Liver (tissue), 3 donors: ENCODE measurements around the gene CLOCK.

ENCODE experiments used
- FOXA1 ChIP-seq: IDR thresholded peaks from 2 replicates; pipeline ENCODE4 v1.6.1; 2016; ENCODE audit warnings: antibody characterized with exemption
- GABPA ChIP-seq, 2 donors: IDR thresholded peaks in 1 of 2; conservative IDR thresholded peaks in 1 of 2; 2 replicates each; pipeline ENCODE4 v1.6.1; 2016; ENCODE audit warnings: antibody characterized with exemption in 2 of 2, mild to moderate bottlenecking in 1 of 2, moderate library complexity in 1 of 2
- JUND ChIP-seq, 2 donors: IDR thresholded peaks; 2 replicates each; pipeline ENCODE4 v1.6.1; 2016; ENCODE audit warnings: antibody characterized with exemption in 2 of 2
- NR2F2 ChIP-seq: IDR thresholded peaks from 2 replicates; pipeline ENCODE4 v1.6.1; 2016; ENCODE audit warnings: antibody characterized with exemption
- RAD21 ChIP-seq, 2 donors: IDR thresholded peaks; 2 replicates each; pipeline ENCODE4 v1.6.1; 2016; ENCODE audit warnings: antibody characterized with exemption in 2 of 2, mild to moderate bottlenecking in 2 of 2
- TAF1 ChIP-seq: conservative IDR thresholded peaks from 2 replicates; pipeline ENCODE4 v1.6.1; 2016; ENCODE audit warnings: antibody characterized with exemption, mild to moderate bottlenecking
- YY1 ChIP-seq: IDR thresholded peaks from 2 replicates; pipeline ENCODE4 v1.6.1; 2016; ENCODE audit warnings: antibody characterized with exemption, mild to moderate bottlenecking
- TF ChIP-seq, protein P1 (sequence below): IDR thresholded peaks from 2 replicates; pipeline ENCODE4 v1.6.1; 2016; ENCODE audit warnings: antibody characterized with exemption
- TF ChIP-seq, protein P2 (sequence below): fragments of 150-350 bp; IDR thresholded peaks from 2 replicates; pipeline ENCODE4 v1.5.1; 2017; ENCODE audit warnings: improper control_type of control experiment, low read depth, low read length; ENCODE audit not compliant: missing input control
- TF ChIP-seq, protein P3 (sequence below): IDR thresholded peaks from 2 replicates; pipeline ENCODE4 v1.6.1; 2016; ENCODE audit warnings: antibody characterized with exemption
- TF ChIP-seq, protein P4 (sequence below): IDR thresholded peaks from 2 replicates; pipeline ENCODE4 v1.6.1; 2016; ENCODE audit warnings: antibody characterized with exemption, mild to moderate bottlenecking
- TF ChIP-seq, protein P5 (sequence below): IDR thresholded peaks from 2 replicates; pipeline ENCODE4 v1.6.1; 2016; ENCODE audit warnings: antibody characterized with exemption
- donor health status: healthy.
- donor health status: healthy.

DNA sequence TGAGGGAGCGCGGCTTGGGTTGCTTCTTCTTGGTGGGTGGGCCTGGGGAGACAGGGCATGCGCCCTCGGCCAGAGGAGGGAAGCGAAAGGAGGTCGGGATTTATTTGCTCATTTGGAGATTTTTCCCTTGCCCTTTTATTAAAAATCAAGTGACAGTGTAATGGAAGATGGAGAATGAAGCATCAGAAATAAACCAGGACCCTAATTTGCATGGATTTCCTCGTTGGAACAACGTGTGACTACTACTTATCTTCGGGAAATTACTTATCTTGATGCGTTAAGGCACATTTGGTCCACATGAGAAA, 709 bp upstream of the CLOCK start:
- TF ChIP-seq GABPA (IDR thresholded peaks at IDR 0.05 in 1 of 2, conservative IDR thresholded peaks at IDR 0.05 in 1 of 2) (no peak), JUND (IDR thresholded peaks at IDR 0.05) (no peak), RAD21 (IDR thresholded peaks at IDR 0.05) (no peak), TAF1 (no peak), NR2F2 (no peak), YY1 (no peak), FOXA1 (no peak)
- TF ChIP-seq, protein P1, sequence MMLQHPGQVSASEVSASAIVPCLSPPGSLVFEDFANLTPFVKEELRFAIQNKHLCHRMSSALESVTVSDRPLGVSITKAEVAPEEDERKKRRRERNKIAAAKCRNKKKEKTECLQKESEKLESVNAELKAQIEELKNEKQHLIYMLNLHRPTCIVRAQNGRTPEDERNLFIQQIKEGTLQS: no peak
- TF ChIP-seq, protein P2, sequence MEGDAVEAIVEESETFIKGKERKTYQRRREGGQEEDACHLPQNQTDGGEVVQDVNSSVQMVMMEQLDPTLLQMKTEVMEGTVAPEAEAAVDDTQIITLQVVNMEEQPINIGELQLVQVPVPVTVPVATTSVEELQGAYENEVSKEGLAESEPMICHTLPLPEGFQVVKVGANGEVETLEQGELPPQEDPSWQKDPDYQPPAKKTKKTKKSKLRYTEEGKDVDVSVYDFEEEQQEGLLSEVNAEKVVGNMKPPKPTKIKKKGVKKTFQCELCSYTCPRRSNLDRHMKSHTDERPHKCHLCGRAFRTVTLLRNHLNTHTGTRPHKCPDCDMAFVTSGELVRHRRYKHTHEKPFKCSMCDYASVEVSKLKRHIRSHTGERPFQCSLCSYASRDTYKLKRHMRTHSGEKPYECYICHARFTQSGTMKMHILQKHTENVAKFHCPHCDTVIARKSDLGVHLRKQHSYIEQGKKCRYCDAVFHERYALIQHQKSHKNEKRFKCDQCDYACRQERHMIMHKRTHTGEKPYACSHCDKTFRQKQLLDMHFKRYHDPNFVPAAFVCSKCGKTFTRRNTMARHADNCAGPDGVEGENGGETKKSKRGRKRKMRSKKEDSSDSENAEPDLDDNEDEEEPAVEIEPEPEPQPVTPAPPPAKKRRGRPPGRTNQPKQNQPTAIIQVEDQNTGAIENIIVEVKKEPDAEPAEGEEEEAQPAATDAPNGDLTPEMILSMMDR: no peak
- TF ChIP-seq, protein P3, sequence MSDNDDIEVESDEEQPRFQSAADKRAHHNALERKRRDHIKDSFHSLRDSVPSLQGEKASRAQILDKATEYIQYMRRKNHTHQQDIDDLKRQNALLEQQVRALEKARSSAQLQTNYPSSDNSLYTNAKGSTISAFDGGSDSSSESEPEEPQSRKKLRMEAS: no peak
- TF ChIP-seq, protein P4, sequence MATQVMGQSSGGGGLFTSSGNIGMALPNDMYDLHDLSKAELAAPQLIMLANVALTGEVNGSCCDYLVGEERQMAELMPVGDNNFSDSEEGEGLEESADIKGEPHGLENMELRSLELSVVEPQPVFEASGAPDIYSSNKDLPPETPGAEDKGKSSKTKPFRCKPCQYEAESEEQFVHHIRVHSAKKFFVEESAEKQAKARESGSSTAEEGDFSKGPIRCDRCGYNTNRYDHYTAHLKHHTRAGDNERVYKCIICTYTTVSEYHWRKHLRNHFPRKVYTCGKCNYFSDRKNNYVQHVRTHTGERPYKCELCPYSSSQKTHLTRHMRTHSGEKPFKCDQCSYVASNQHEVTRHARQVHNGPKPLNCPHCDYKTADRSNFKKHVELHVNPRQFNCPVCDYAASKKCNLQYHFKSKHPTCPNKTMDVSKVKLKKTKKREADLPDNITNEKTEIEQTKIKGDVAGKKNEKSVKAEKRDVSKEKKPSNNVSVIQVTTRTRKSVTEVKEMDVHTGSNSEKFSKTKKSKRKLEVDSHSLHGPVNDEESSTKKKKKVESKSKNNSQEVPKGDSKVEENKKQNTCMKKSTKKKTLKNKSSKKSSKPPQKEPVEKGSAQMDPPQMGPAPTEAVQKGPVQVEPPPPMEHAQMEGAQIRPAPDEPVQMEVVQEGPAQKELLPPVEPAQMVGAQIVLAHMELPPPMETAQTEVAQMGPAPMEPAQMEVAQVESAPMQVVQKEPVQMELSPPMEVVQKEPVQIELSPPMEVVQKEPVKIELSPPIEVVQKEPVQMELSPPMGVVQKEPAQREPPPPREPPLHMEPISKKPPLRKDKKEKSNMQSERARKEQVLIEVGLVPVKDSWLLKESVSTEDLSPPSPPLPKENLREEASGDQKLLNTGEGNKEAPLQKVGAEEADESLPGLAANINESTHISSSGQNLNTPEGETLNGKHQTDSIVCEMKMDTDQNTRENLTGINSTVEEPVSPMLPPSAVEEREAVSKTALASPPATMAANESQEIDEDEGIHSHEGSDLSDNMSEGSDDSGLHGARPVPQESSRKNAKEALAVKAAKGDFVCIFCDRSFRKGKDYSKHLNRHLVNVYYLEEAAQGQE: no peak
- TF ChIP-seq, protein P5, sequence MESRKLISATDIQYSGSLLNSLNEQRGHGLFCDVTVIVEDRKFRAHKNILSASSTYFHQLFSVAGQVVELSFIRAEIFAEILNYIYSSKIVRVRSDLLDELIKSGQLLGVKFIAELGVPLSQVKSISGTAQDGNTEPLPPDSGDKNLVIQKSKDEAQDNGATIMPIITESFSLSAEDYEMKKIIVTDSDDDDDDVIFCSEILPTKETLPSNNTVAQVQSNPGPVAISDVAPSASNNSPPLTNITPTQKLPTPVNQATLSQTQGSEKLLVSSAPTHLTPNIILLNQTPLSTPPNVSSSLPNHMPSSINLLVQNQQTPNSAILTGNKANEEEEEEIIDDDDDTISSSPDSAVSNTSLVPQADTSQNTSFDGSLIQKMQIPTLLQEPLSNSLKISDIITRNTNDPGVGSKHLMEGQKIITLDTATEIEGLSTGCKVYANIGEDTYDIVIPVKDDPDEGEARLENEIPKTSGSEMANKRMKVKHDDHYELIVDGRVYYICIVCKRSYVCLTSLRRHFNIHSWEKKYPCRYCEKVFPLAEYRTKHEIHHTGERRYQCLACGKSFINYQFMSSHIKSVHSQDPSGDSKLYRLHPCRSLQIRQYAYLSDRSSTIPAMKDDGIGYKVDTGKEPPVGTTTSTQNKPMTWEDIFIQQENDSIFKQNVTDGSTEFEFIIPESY: no peak
